Central memory CD8-positive, alpha-beta T cell (primary cell): ENCODE data around the gene SH3GL3.

Experiments used
- ATAC-seq: fragments of 150-1000 bp; cut with Tn5 transposase; replicated peaks from 2 replicates; pipeline ENCODE4 v1.10.0; 2022; ENCODE audit warnings: mild to moderate bottlenecking, moderate FRiP score, moderate number of reproducible peaks; ENCODE audit not compliant: poor library complexity, severe bottlenecking; ENCODE audit errors: extremely low read depth
- DNase-seq, 2 donors: peaks; one replicate each; pipeline ENCODE4 v3.0.0; 2021; ENCODE audit warnings: low spot score in 2 of 2
- H3K27ac Mint-ChIP-seq: one replicate; pipeline ENCODE4 v1.8.0; 2022; ENCODE audit warnings: low read depth, mild to moderate bottlenecking, moderate library complexity, mixed read lengths
- H3K27me3 Mint-ChIP-seq: one replicate; pipeline ENCODE4 v1.8.0; 2022; ENCODE audit warnings: mixed read lengths
- H3K36me3 Mint-ChIP-seq: one replicate; pipeline ENCODE4 v1.8.0; 2022; ENCODE audit warnings: mild to moderate bottlenecking, moderate library complexity, mixed read lengths; ENCODE audit not compliant: insufficient read depth
- H3K4me1 Mint-ChIP-seq: one replicate; pipeline ENCODE4 v1.8.0; 2022; ENCODE audit warnings: mixed read lengths
- H3K4me3 Mint-ChIP-seq: one replicate; pipeline ENCODE4 v1.8.0; 2022; ENCODE audit warnings: mild to moderate bottlenecking, moderate library complexity, mixed read lengths
- H3K9me3 Mint-ChIP-seq: one replicate; pipeline ENCODE4 v1.8.0; 2022; ENCODE audit warnings: mixed read lengths

SH3GL3 gene

GRCh38 chr15:83559310-83559966 is 112.3 kb downstream of the SH3GL3 start:
- no peaks in the 10 kb centered on the region for H3K4me1 Mint-ChIP-seq
- no peak for DNase-seq
- H3K27ac Mint-ChIP-seq: no peak overlapping the region
- no peaks in the 10 kb centered on the region for H3K9me3 Mint-ChIP-seq
- no peak for ATAC-seq
- H3K36me3 Mint-ChIP-seq: no peaks in the 10 kb centered on the region
- H3K4me3 Mint-ChIP-seq: no peak overlapping the region
- H3K27me3 Mint-ChIP-seq: peaks cover 36% of the 10 kb centered on the region

GRCh38 chr15:83561661-83562060 is 114.5 kb downstream of the SH3GL3 start:
- ATAC-seq: no peak
- peaks cover 20% of the 10 kb centered on the region for H3K27me3 Mint-ChIP-seq
- H3K4me1 Mint-ChIP-seq: no peaks in the 10 kb centered on the region
- no peak overlapping the region for H3K27ac Mint-ChIP-seq
- no peak overlapping the region for H3K4me3 Mint-ChIP-seq
- H3K36me3 Mint-ChIP-seq: no peaks in the 10 kb centered on the region
- DNase-seq: no peak
- H3K9me3 Mint-ChIP-seq: no peaks in the 10 kb centered on the region

- Mint-ChIP-seq H3K4me3 (no peak overlapping the region), H3K36me3 (no peaks in the 10 kb centered on the region), H3K4me1 (no peaks in the 10 kb centered on the region), H3K27ac (no peak overlapping the region), H3K9me3 (no peaks in the 10 kb centered on the region), H3K27me3 (no peaks in the 10 kb centered on the region)
- DNase-seq (no peak), ATAC-seq (no peak)
These were observed 118.0 kb downstream of the SH3GL3 start for GRCh38 chr15:83565138-83565537.

GRCh38 chr15:83565553-83566159 is 118.5 kb downstream of the SH3GL3 start:
- H3K27ac Mint-ChIP-seq: no peak overlapping the region
- H3K4me3 Mint-ChIP-seq: no peak overlapping the region
- H3K27me3 Mint-ChIP-seq: no peaks in the 10 kb centered on the region
- DNase-seq: no peak
- no peaks in the 10 kb centered on the region for H3K4me1 Mint-ChIP-seq
- H3K36me3 Mint-ChIP-seq: no peaks in the 10 kb centered on the region
- no peaks in the 10 kb centered on the region for H3K9me3 Mint-ChIP-seq
- no peak for ATAC-seq

GRCh38 chr15:83567318-83567717 is 120.2 kb downstream of the SH3GL3 start:
- H3K36me3 Mint-ChIP-seq: no peaks in the 10 kb centered on the region
- ATAC-seq: no peak
- no peaks in the 10 kb centered on the region for H3K9me3 Mint-ChIP-seq
- peaks cover 8% of the 10 kb centered on the region for H3K27me3 Mint-ChIP-seq
- no peak overlapping the region for H3K4me3 Mint-ChIP-seq
- H3K27ac Mint-ChIP-seq: no peak overlapping the region
- no peaks in the 10 kb centered on the region for H3K4me1 Mint-ChIP-seq
- DNase-seq: no peak

GRCh38 chr15:83569341-83569740 is 122.2 kb downstream of the SH3GL3 start:
- Mint-ChIP-seq H3K4me1 (no peaks in the 10 kb centered on the region), H3K4me3 (no peak overlapping the region), H3K27me3 (peaks cover 8% of the 10 kb centered on the region), H3K27ac (no peak overlapping the region), H3K36me3 (no peaks in the 10 kb centered on the region), H3K9me3 (no peaks in the 10 kb centered on the region)
- DNase-seq (no peak), ATAC-seq (no peak)

- no peak for DNase-seq
- H3K4me3 Mint-ChIP-seq: no peak overlapping the region
These were observed 123.6 kb downstream of the SH3GL3 start for GRCh38 chr15:83570756-83571155.

GRCh38 chr15:83571820-83572707 is 124.9 kb downstream of the SH3GL3 start:
- Mint-ChIP-seq H3K27ac (no peak overlapping the region), H3K27me3 (peaks cover 8% of the 10 kb centered on the region)
- no peak for DNase-seq

More at GRCh38 chr15:83570756-83571155, 123.6 kb downstream of the SH3GL3 start:
- no peak for ATAC-seq
- H3K9me3 Mint-ChIP-seq: no peaks in the 10 kb centered on the region
- H3K27ac Mint-ChIP-seq: no peak overlapping the region
- H3K36me3 Mint-ChIP-seq: no peaks in the 10 kb centered on the region
- no peaks in the 10 kb centered on the region for H3K4me1 Mint-ChIP-seq
- peaks cover 8% of the 10 kb centered on the region for H3K27me3 Mint-ChIP-seq

GRCh38 chr15:83574345-83574744 is 127.2 kb downstream of the SH3GL3 start:
- Mint-ChIP-seq H3K9me3 (no peaks in the 10 kb centered on the region), H3K27ac (no peak overlapping the region)
- ATAC-seq: no peak

More at GRCh38 chr15:83571820-83572707, 124.9 kb downstream of the SH3GL3 start:
- Mint-ChIP-seq H3K4me1 (no peaks in the 10 kb centered on the region), H3K36me3 (no peaks in the 10 kb centered on the region), H3K9me3 (no peaks in the 10 kb centered on the region), H3K4me3 (no peak overlapping the region)
- ATAC-seq: no peak

GRCh38 chr15:83578691-83579090 is 131.6 kb downstream of the SH3GL3 start:
- no peak for ATAC-seq
- Mint-ChIP-seq H3K36me3 (no peaks in the 10 kb centered on the region), H3K4me3 (no peak overlapping the region), H3K27me3 (no peaks in the 10 kb centered on the region), H3K27ac (no peak overlapping the region), H3K9me3 (no peaks in the 10 kb centered on the region), H3K4me1 (no peaks in the 10 kb centered on the region)
- no peak for DNase-seq

More at GRCh38 chr15:83574345-83574744, 127.2 kb downstream of the SH3GL3 start:
- no peaks in the 10 kb centered on the region for H3K4me1 Mint-ChIP-seq
- no peaks in the 10 kb centered on the region for H3K36me3 Mint-ChIP-seq
- peaks cover 8% of the 10 kb centered on the region for H3K27me3 Mint-ChIP-seq
- no peak for DNase-seq
- H3K4me3 Mint-ChIP-seq: no peak overlapping the region

GRCh38 chr15:83581381-83581780 is 134.2 kb downstream of the SH3GL3 start:
- no peak overlapping the region for H3K4me3 Mint-ChIP-seq
- no peak overlapping the region for H3K27ac Mint-ChIP-seq
- H3K36me3 Mint-ChIP-seq: no peaks in the 10 kb centered on the region
- DNase-seq (no peak), ATAC-seq (no peak)
- no peaks in the 10 kb centered on the region for H3K27me3 Mint-ChIP-seq
- no peaks in the 10 kb centered on the region for H3K9me3 Mint-ChIP-seq
- no peaks in the 10 kb centered on the region for H3K4me1 Mint-ChIP-seq

GRCh38 chr15:83582381-83582780 is 135.2 kb downstream of the SH3GL3 start:
- ATAC-seq: no peak
- Mint-ChIP-seq H3K4me1 (no peaks in the 10 kb centered on the region), H3K36me3 (no peaks in the 10 kb centered on the region), H3K4me3 (no peak overlapping the region), H3K27ac (no peak overlapping the region), H3K9me3 (no peaks in the 10 kb centered on the region), H3K27me3 (no peaks in the 10 kb centered on the region)
- DNase-seq: no peak
